ENCODE data around the gene CNTNAP5. TPM values are rescaled to one million over a fixed set of nuclear protein-coding genes. Genes with fewer than 3 reads are reported as not detected.

CNTNAP5 gene
- total RNA-seq, 2 experiments from 2014 or later = not detected

DNA sequence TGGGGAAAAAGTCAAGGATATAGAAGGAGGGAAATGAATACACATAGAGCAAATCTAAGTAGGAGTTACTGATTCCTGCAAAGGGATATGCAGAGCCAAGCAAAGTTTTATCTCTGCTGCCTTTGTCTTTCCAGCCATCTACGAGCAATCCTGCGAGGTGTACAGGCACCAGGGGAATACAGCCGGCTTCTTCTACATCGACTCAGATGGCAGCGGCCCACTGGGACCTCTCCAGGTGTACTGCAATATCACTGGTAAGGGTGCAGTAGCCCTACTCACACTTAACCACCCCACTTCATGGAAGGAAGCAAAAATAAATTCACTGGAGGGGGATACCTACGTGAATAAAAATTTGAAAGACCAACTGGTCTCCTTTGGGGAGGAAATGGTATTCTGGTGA, 584.6 kb downstream of the CNTNAP5 start:
- ATAC-seq (no peak), DNase-seq (no peak)
- CTCF ChIA-PET = no interaction called here
- H3K36me3 Mint-ChIP-seq (ENCODE audit: low read depth) = no peaks in the 10 kb centered on the region
- H3K4me3 Mint-ChIP-seq = no peak overlapping the region
- intact Hi-C loops (cut with micrococcal nuclease) = no loop called here
- TF ChIP-seq, protein P1, sequence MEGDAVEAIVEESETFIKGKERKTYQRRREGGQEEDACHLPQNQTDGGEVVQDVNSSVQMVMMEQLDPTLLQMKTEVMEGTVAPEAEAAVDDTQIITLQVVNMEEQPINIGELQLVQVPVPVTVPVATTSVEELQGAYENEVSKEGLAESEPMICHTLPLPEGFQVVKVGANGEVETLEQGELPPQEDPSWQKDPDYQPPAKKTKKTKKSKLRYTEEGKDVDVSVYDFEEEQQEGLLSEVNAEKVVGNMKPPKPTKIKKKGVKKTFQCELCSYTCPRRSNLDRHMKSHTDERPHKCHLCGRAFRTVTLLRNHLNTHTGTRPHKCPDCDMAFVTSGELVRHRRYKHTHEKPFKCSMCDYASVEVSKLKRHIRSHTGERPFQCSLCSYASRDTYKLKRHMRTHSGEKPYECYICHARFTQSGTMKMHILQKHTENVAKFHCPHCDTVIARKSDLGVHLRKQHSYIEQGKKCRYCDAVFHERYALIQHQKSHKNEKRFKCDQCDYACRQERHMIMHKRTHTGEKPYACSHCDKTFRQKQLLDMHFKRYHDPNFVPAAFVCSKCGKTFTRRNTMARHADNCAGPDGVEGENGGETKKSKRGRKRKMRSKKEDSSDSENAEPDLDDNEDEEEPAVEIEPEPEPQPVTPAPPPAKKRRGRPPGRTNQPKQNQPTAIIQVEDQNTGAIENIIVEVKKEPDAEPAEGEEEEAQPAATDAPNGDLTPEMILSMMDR (IDR thresholded peaks at IDR 0.05) = no peak
- POLR2A ChIA-PET = no interaction called here
- H3K27me3 Mint-ChIP-seq = no peaks in the 10 kb centered on the region
- no peak overlapping the region for H3K27ac Mint-ChIP-seq
- H3K4me1 Mint-ChIP-seq (ENCODE audit: low read depth) = no peaks in the 10 kb centered on the region
- H3K9me3 Mint-ChIP-seq = peaks cover 2% of the 10 kb centered on the region

DNA sequence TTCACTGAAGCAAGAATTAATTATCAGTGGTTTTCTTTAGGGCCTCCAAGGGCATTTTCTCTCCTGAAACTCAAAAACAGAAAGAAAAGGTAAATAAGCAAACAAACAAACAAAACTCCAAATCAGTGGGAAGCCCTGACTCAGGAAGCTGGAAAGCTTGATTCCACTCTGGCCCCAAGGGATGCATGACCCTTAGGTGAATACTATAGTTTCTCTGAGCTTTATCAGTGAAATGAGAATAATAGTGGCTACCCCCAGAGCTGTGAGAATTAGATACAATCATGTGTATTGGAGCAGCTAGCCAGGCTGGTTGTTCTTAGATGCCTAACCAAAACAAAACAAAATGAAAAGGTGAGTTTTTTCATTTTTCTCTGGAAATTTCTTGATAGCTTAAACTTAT, 585.1 kb downstream of the CNTNAP5 start:
- no peak overlapping the region for H3K4me3 Mint-ChIP-seq
- H3K9me3 Mint-ChIP-seq = peaks cover 2% of the 10 kb centered on the region
- POLR2A ChIA-PET = no interaction called here
- TF ChIP-seq, protein P1 (IDR thresholded peaks at IDR 0.05) = no peak
- no peaks in the 10 kb centered on the region for H3K27me3 Mint-ChIP-seq
- CTCF ChIA-PET = no interaction called here
- no peak for DNase-seq
- H3K36me3 Mint-ChIP-seq (ENCODE audit: low read depth) = no peaks in the 10 kb centered on the region
- H3K4me1 Mint-ChIP-seq (ENCODE audit: low read depth) = no peaks in the 10 kb centered on the region
- H3K27ac Mint-ChIP-seq = no peak overlapping the region
- intact Hi-C loops (cut with micrococcal nuclease) = no loop called here
- no peak for ATAC-seq

DNA sequence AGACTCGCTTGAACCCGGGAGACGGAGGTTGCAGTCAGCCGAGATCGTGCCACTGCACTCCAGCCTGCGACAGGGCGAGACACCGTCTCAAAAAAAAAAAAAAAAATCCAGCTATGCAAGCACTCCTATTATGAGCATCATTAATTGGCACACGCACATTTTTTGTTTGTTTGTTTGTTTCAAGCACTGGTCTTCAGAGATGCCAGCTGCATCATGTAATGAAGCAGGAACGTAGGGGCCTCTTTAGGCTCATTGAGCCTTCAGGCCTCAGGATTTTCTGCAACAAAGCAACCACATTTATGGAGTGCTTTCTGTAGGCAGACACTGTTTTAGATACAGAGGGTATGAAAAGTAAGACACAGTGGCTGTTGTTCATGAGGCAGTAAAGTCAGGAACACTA, 585.8 kb downstream of the CNTNAP5 start:
- ATAC-seq (no peak), DNase-seq (no peak)
- Mint-ChIP-seq H3K27me3 (no peaks in the 10 kb centered on the region), H3K9me3 (peaks cover 2% of the 10 kb centered on the region), H3K27ac (no peak overlapping the region), H3K36me3 (ENCODE audit: low read depth) (no peaks in the 10 kb centered on the region), H3K4me3 (no peak overlapping the region), H3K4me1 (ENCODE audit: low read depth) (no peaks in the 10 kb centered on the region)
- ChIA-PET CTCF (no interaction called here), POLR2A (no interaction called here)
- intact Hi-C loops (cut with micrococcal nuclease) = no loop called here
- TF ChIP-seq, protein P1 (IDR thresholded peaks at IDR 0.05) = no peak

DNA sequence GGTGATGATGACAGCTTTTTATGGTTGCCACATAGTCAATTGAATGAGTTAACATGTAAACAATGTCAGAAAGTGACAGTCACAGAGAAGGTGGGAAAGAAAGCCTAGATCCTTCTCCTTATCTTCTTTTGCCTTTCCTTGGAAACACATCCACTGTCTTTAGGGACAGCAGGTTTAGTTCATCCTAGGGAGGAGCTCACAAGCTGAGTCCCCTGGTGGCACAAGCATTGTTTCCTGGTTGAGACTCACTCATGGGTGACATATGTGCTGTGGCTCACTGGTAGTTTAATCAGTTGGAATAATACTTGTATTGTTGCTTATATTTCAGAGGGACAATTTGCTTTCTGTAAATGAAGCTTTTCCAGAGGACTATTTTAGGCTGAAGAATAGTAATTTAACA, 598.5 kb downstream of the CNTNAP5 start:
- Mint-ChIP-seq H3K9me3 (no peaks in the 10 kb centered on the region), H3K4me1 (ENCODE audit: low read depth) (no peaks in the 10 kb centered on the region), H3K4me3 (no peak overlapping the region), H3K36me3 (ENCODE audit: low read depth) (no peaks in the 10 kb centered on the region), H3K27me3 (no peaks in the 10 kb centered on the region), H3K27ac (no peak overlapping the region)
- DNase-seq (no peak), ATAC-seq (no peak)
- intact Hi-C loops (cut with micrococcal nuclease) = no loop called here
- CTCF ChIA-PET = no interaction called here
- POLR2A ChIA-PET = no interaction called here
- TF ChIP-seq, protein P1 (IDR thresholded peaks at IDR 0.05) = no peak

DNA sequence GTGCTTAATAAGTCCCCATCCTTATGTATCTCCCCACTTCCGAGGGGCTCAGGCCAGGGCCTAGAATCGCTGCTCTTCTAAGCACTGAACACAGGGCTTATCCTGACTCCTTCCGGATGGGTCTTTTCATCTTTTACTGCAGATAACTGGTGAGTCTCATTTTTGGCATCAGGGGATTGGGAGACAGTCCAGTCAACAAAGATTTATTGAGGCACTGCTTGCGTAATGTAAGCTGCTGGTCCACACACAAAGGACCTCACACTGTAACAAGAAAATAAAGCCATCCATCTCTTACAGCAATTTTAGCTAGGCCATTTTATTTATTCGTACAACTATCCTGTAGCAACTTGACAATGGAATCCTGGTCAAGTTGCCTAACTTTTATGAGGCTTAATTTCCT, 600.5 kb downstream of the CNTNAP5 start:
- ATAC-seq = no peak
- POLR2A ChIA-PET = no interaction called here

More for the DNA sequence above, 600.5 kb downstream of the CNTNAP5 start:
- Mint-ChIP-seq H3K36me3 (ENCODE audit: low read depth) (no peaks in the 10 kb centered on the region), H3K27ac (no peak overlapping the region), H3K27me3 (no peaks in the 10 kb centered on the region), H3K4me3 (no peak overlapping the region), H3K4me1 (ENCODE audit: low read depth) (no peaks in the 10 kb centered on the region), H3K9me3 (peaks cover 4% of the 10 kb centered on the region)
- DNase-seq = no peak
- CTCF ChIA-PET = no interaction called here
- intact Hi-C loops (cut with micrococcal nuclease) = no loop called here
- TF ChIP-seq, protein P1 (IDR thresholded peaks at IDR 0.05) = no peak

All from activated CD8-positive, alpha-beta T cell treated with anti-CD3 and anti-CD28 coated beads for 36 hours (primary cell).